Measurements from ENCODE around the gene PPFIBP2. TPM values are rescaled to one million over a fixed set of nuclear protein-coding genes. Genes with fewer than 3 reads are reported as not detected.
A peak's percentile ranks its signal among the peaks of the same experiment; 100 is the strongest.

Gene PPFIBP2
- total RNA-seq, 5 donors from 2014 or later (not counting 1 experiment from before 2014, with no cell fraction given) = 12.5 to 46.6 (median 35.2) TPM

DNA sequence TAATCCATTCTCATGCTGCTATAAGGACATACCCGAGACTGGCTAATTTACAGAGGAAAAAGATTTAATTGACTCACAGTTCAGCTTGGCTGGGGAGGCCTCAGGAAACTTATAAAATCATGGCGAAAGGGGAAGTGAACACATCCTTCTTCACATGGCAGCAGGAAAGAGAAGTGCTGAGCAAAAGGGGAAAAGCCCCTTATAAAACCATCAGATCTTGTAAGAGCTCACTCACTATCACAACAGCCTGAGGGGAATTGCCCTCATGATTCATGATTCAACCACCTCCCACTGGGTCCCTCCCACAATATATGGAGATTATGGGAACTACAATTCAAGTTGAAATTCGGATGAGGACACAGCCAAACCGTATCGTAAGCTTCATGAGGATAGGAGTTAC lies 163.3 kb downstream of the PPFIBP2 start:
- H3K4me1 ChIP-seq (ENCODE audit: control insufficient read depth in 1 of 2, extremely low read depth in 1 of 2, insufficient read depth in 2 of 2, low read length in 2 of 2) = peaks cover 0 to 19% of the 10 kb centered on the region in 2 experiments
- ChIA-PET CTCF (interaction anchor here in 1 of 2 donors (1.9 kb wide), 1 partner anchor 15 kb away, joined by 8 read pairs; no protein-coding TSS in a partner anchor), POLR2A (no interaction called here)
- Mint-ChIP-seq H3K27ac (no peak overlapping the region), H3K27me3 (peaks cover 60 to 68% of the 10 kb centered on the region in 2 donors), H3K9me3 (no peaks in the 10 kb centered on the region), H3K4me3 (no peak overlapping the region), H3K36me3 (no peaks in the 10 kb centered on the region), H3K4me1 (peaks cover 9 to 15% (median 11%) of the 10 kb centered on the region in 3 donors)
- H3K4me3 ChIP-seq (ENCODE audit: control insufficient read depth in 1 of 2, extremely low read depth in 1 of 2, low read length in 1 of 2) = no peak overlapping the region
- H3K27me3 ChIP-seq (replicated peaks in 1 of 2; ENCODE audit: control insufficient read depth in 2 of 2, extremely low read depth in 1 of 2, insufficient read depth in 2 of 2, low read length in 1 of 2) = peaks cover 8 to 32% of the 10 kb centered on the region in 2 experiments
- H3K27ac ChIP-seq (ENCODE audit: low read length) = no peak overlapping the region
- no peaks in the 10 kb centered on the region for H3K9me3 ChIP-seq
- H3K36me3 ChIP-seq (ENCODE audit: control insufficient read depth in 2 of 2, extremely low read depth in 1 of 2, insufficient read depth in 1 of 2, low read length in 1 of 2) = no peaks in the 10 kb centered on the region
- DNase-seq (no peak), ATAC-seq (replicated peaks in 1 of 4) (no peak)
- no CpG with 5 or more reads among the region's 5 CpGs for WGBS (ENCODE audit: insufficient coverage)

DNA sequence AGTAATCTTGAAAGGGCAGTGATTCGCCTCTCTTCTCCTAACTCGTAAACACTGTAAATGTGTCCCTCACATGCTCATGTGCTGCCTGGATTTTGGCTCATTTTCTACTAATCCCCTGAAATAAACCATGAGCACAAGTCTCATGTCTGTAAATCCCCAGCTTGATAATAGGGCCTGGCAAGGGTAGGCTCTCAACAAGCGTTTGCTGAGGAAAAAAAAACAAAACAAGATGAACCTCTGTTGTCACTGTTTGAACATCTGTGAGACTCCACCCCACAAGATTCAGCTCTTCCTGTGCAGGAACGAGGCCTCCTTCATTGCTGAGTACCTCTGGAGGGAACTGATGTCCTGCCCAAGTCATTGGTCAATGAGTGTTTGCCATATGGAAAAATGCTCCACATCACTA lies 164.0 kb downstream of the PPFIBP2 start:
- Mint-ChIP-seq H3K9me3 (no peaks in the 10 kb centered on the region), H3K4me1 (peaks cover 7 to 11% (median 9%) of the 10 kb centered on the region in 3 donors), H3K4me3 (no peak overlapping the region), H3K27ac (no peak overlapping the region), H3K36me3 (no peaks in the 10 kb centered on the region), H3K27me3 (peaks cover 53 to 60% of the 10 kb centered on the region in 2 donors)
- CTCF ChIA-PET = no interaction called here
- WGBS (ENCODE audit: insufficient coverage) = 62% methylated on average over 2 of the region's 4 CpGs
- POLR2A ChIA-PET = no interaction called here
- no peak overlapping the region for H3K4me3 ChIP-seq (ENCODE audit: control insufficient read depth in 1 of 2, extremely low read depth in 1 of 2, low read length in 1 of 2)
- peaks cover 8 to 24% of the 10 kb centered on the region in 2 experiments for H3K27me3 ChIP-seq (replicated peaks in 1 of 2; ENCODE audit: control insufficient read depth in 2 of 2, extremely low read depth in 1 of 2, insufficient read depth in 2 of 2, low read length in 1 of 2)
- no peaks in the 10 kb centered on the region for H3K9me3 ChIP-seq
- no peak overlapping the region for H3K27ac ChIP-seq (ENCODE audit: low read length)
- H3K36me3 ChIP-seq (ENCODE audit: control insufficient read depth in 2 of 2, extremely low read depth in 1 of 2, insufficient read depth in 1 of 2, low read length in 1 of 2) = no peaks in the 10 kb centered on the region
- ATAC-seq (replicated peaks in 1 of 4) (no peak), DNase-seq (no peak)
- peaks cover 0 to 16% of the 10 kb centered on the region in 2 experiments for H3K4me1 ChIP-seq (ENCODE audit: control insufficient read depth in 1 of 2, extremely low read depth in 1 of 2, insufficient read depth in 2 of 2, low read length in 2 of 2)

DNA sequence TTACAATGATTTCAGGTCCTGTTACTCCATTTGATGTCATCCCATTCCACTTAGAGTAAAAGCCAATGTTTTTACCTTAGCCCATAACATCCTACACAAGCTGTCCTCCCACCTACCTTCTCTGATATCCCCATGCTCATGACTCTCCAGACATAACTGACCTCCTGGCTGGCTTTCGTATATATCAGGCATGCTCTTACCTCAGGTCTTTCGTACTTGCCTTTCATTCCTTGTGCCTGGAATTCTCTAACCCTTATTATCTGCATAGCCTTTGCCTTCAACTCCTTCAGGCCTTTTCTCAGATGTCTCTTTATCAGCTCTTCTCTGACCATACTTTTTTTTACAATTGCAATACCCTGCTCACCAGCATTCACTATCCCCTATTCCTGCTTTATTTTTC lies 169.8 kb downstream of the PPFIBP2 start:
- Histone ChIP-seq H3K9me3 (no peaks in the 10 kb centered on the region), H3K4me1 (ENCODE audit: control insufficient read depth in 1 of 2, extremely low read depth in 1 of 2, insufficient read depth in 2 of 2, low read length in 2 of 2) (no peaks in the 10 kb centered on the region), H3K4me3 (ENCODE audit: control insufficient read depth in 1 of 2, extremely low read depth in 1 of 2, low read length in 1 of 2) (no peak overlapping the region), H3K36me3 (ENCODE audit: control insufficient read depth in 2 of 2, extremely low read depth in 1 of 2, insufficient read depth in 1 of 2, low read length in 1 of 2) (no peaks in the 10 kb centered on the region), H3K27me3 (replicated peaks in 1 of 2; ENCODE audit: control insufficient read depth in 2 of 2, extremely low read depth in 1 of 2, insufficient read depth in 2 of 2, low read length in 1 of 2) (peaks cover 4 to 10% of the 10 kb centered on the region in 2 experiments), H3K27ac (ENCODE audit: low read length) (no peak overlapping the region)
- 64% methylated on average over 2 of the region's 2 CpGs for WGBS (ENCODE audit: insufficient coverage)
- H3K4me3 Mint-ChIP-seq = no peak overlapping the region
- H3K27ac Mint-ChIP-seq = no peak overlapping the region
- H3K36me3 Mint-ChIP-seq = no peaks in the 10 kb centered on the region
- peaks cover 20 to 30% of the 10 kb centered on the region in 2 donors for H3K27me3 Mint-ChIP-seq
- H3K4me1 Mint-ChIP-seq = no peaks in the 10 kb centered on the region
- ChIA-PET POLR2A (no interaction called here), CTCF (no interaction called here)
- ATAC-seq (replicated peaks in 1 of 4) (no peak), DNase-seq (no peak)
- no peaks in the 10 kb centered on the region for H3K9me3 Mint-ChIP-seq

DNA sequence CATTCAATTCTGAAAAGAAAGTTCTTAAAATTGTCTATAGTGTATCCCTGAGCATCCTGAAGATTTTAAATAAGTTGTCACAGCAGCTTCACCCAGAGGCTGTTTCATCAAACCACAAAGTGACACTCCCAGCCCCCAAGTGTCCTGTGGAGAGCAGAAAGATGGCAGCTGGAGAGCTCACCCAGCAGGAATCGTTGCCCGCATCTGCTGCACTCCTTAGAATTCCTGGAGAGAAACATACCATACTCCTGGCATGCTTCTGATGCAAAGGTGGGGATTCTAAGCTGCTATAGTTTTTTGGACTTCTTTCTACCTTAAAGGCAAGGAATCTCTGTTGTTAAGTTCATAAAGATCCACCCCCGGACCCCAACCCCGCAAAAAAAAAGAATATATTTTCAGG lies 173.0 kb downstream of the PPFIBP2 start:
- Mint-ChIP-seq H3K9me3 (no peaks in the 10 kb centered on the region), H3K4me3 (no peak overlapping the region), H3K36me3 (no peaks in the 10 kb centered on the region), H3K27ac (no peak overlapping the region), H3K4me1 (no peaks in the 10 kb centered on the region), H3K27me3 (peaks cover 17 to 29% of the 10 kb centered on the region in 2 donors)
- Histone ChIP-seq H3K27me3 (replicated peaks in 1 of 2; ENCODE audit: control insufficient read depth in 2 of 2, extremely low read depth in 1 of 2, insufficient read depth in 2 of 2, low read length in 1 of 2) (peaks cover 8 to 12% of the 10 kb centered on the region in 2 experiments), H3K9me3 (no peaks in the 10 kb centered on the region), H3K4me1 (ENCODE audit: control insufficient read depth in 1 of 2, extremely low read depth in 1 of 2, insufficient read depth in 2 of 2, low read length in 2 of 2) (no peaks in the 10 kb centered on the region), H3K36me3 (ENCODE audit: control insufficient read depth in 2 of 2, extremely low read depth in 1 of 2, insufficient read depth in 1 of 2, low read length in 1 of 2) (no peaks in the 10 kb centered on the region), H3K4me3 (ENCODE audit: control insufficient read depth in 1 of 2, extremely low read depth in 1 of 2, low read length in 1 of 2) (no peak overlapping the region), H3K27ac (ENCODE audit: low read length) (no peak overlapping the region)
- no CpG with 5 or more reads among the region's 4 CpGs for WGBS (ENCODE audit: insufficient coverage)
- ChIA-PET POLR2A (no interaction called here), CTCF (interaction anchor here (0.5 to 1.0 kb wide), 2 partner anchors 197 to 589 kb away, joined by 3 read pairs; no protein-coding TSS in a partner anchor)
- DNase-seq (no peak), ATAC-seq (replicated peaks in 1 of 4) (no peak)

DNA sequence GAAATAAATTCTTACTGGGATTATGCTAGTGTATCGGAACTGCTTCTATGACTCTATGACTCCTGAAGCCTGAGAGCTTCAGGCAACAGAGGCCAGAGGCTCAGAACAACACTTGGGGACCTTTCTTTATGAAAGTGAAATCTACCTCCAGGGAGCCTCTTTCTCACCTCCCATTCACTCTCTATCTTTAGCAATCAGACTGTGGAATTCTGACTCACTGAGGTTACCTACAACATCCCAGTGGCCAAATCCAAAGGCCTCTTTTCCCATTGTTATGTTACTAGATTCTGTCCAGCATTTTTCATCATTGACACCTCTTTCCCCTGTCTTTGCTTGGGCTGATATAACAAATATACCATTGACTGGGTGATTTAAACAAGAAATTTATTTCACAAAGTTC lies 173.6 kb downstream of the PPFIBP2 start:
- POLR2A ChIA-PET = no interaction called here
- WGBS (ENCODE audit: insufficient coverage) = no CpG with 5 or more reads among the region's 1 CpG
- H3K36me3 ChIP-seq (ENCODE audit: control insufficient read depth in 2 of 2, extremely low read depth in 1 of 2, insufficient read depth in 1 of 2, low read length in 1 of 2) = no peaks in the 10 kb centered on the region

DNA sequence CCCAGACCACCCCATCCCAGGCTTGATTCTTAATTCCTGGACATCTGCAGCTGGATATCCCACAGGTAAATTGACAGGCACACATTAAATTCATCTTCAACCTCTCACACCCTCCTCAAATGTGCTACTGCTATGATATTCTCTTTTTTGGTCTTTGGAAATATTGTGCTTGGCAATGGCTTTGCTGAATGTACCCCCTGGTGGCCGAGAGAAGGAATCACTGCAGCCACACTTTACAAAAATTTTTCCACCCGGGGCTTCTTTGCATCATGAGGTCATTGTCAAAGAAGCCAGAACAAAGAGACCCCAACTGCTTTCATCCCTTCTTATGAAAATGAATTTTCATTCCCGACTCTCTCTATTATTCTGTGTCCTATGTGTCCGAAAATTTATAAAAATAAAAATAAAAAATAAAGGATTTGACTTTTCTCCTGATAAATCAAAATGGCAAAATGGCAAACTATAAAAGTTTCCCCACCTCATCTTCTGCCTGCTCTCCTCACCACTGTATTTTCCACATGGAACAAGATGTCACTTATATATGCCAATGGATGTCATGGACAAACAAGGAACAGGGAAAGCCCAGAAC lies 174.5 kb downstream of the PPFIBP2 start:
- H3K27me3 ChIP-seq (replicated peaks in 1 of 2; ENCODE audit: control insufficient read depth in 2 of 2, extremely low read depth in 1 of 2, insufficient read depth in 2 of 2, low read length in 1 of 2) = peaks cover 7 to 12% of the 10 kb centered on the region in 2 experiments
- H3K36me3 ChIP-seq (ENCODE audit: control insufficient read depth in 2 of 2, extremely low read depth in 1 of 2, insufficient read depth in 1 of 2, low read length in 1 of 2) = no peaks in the 10 kb centered on the region
- no CpG with 5 or more reads among the region's 4 CpGs for WGBS (ENCODE audit: insufficient coverage)
- H3K4me3 ChIP-seq (ENCODE audit: control insufficient read depth in 1 of 2, extremely low read depth in 1 of 2, low read length in 1 of 2) = no peak overlapping the region
- DNase-seq (peak in 1 of 35 experiments; percentile 44), ATAC-seq (replicated peaks in 1 of 4) (peak in 1 of 4 experiments; percentile 52)
- Mint-ChIP-seq H3K27me3 (peaks cover 25 to 41% of the 10 kb centered on the region in 2 donors), H3K27ac (no peak overlapping the region), H3K9me3 (no peaks in the 10 kb centered on the region), H3K4me1 (no peaks in the 10 kb centered on the region), H3K4me3 (no peak overlapping the region), H3K36me3 (no peaks in the 10 kb centered on the region)
- ChIA-PET POLR2A (no interaction called here), CTCF (interaction anchor here in 1 of 2 donors (0.6 to 1.4 kb wide), 2 partner anchors 13 to 588 kb away, joined by 3 read pairs; no protein-coding TSS in a partner anchor)
- no peaks in the 10 kb centered on the region for H3K9me3 ChIP-seq
- no peak overlapping the region for H3K27ac ChIP-seq (ENCODE audit: low read length)
- no peaks in the 10 kb centered on the region for H3K4me1 ChIP-seq (ENCODE audit: control insufficient read depth in 1 of 2, extremely low read depth in 1 of 2, insufficient read depth in 2 of 2, low read length in 2 of 2)

More for the DNA sequence above, 173.6 kb downstream of the PPFIBP2 start:
- Mint-ChIP-seq H3K4me3 (no peak overlapping the region), H3K4me1 (no peaks in the 10 kb centered on the region), H3K9me3 (no peaks in the 10 kb centered on the region), H3K27ac (no peak overlapping the region), H3K36me3 (no peaks in the 10 kb centered on the region), H3K27me3 (peaks cover 20 to 33% of the 10 kb centered on the region in 2 donors)
- peaks cover 7 to 12% of the 10 kb centered on the region in 2 experiments for H3K27me3 ChIP-seq (replicated peaks in 1 of 2; ENCODE audit: control insufficient read depth in 2 of 2, extremely low read depth in 1 of 2, insufficient read depth in 2 of 2, low read length in 1 of 2)
- H3K9me3 ChIP-seq = no peaks in the 10 kb centered on the region
- CTCF ChIA-PET = interaction anchor here (0.5 to 1.0 kb wide), 2 partner anchors 197 to 589 kb away, joined by 3 read pairs; no protein-coding TSS in a partner anchor
- DNase-seq = no peak
- no peak for ATAC-seq (replicated peaks in 1 of 4)
- no peak overlapping the region for H3K4me3 ChIP-seq (ENCODE audit: control insufficient read depth in 1 of 2, extremely low read depth in 1 of 2, low read length in 1 of 2)
- no peaks in the 10 kb centered on the region for H3K4me1 ChIP-seq (ENCODE audit: control insufficient read depth in 1 of 2, extremely low read depth in 1 of 2, insufficient read depth in 2 of 2, low read length in 2 of 2)
- no peak overlapping the region for H3K27ac ChIP-seq (ENCODE audit: low read length)

All from T-cell (primary cell).